ENCODE measurements around the gene SIGLEC12. TPM values are rescaled to one million over a fixed set of nuclear protein-coding genes. Genes with fewer than 3 reads are reported as not detected.
A peak's percentile ranks its signal among the peaks of the same experiment; 100 is the strongest.

Gene SIGLEC12
- total and polyA plus RNA-seq, 2 of the 13 experiments (the other 11 are each of a cell fraction or from before 2014, with no cell fraction given) = not detected

DNA sequence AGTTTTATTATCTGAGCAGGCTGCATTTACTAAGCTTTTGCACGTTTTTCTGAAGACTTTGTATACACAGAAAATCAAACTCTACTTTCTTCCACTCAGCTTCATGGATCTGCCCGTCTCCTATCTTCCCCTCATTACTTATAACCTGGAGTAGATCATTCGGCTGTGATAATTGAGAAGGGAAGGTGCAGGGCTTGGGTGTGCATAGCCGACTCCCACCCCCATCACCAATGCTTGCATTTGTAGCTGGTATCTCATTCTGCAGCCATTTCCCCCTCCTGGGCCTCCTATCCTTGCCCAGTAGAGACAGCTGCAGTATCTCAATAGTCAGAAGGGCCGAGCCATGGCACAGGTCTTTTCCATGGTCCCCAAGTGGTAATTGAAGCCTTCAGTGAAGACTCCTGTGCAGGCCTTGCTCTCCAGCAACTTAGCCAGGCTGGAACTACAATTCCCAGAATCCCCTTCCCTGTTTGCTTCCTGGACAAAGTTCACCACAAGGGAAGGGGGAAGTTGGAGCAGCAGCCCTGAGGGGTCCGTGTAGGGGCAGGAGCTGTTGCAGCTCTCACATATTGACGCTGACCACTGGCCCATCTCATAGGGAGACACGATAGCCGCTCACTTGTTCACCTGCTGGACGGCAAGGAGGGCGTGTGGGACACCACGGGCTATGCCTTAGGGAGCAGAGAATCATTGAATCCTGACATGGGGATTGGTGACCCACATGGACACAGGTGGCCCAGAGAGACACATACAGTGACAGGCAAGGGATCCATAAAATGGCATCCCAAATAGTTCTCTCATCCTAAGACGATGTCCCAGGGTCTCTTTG is 41.2 kb downstream of the SIGLEC12 start (continued):
- TF ChIP-seq, protein P1, sequence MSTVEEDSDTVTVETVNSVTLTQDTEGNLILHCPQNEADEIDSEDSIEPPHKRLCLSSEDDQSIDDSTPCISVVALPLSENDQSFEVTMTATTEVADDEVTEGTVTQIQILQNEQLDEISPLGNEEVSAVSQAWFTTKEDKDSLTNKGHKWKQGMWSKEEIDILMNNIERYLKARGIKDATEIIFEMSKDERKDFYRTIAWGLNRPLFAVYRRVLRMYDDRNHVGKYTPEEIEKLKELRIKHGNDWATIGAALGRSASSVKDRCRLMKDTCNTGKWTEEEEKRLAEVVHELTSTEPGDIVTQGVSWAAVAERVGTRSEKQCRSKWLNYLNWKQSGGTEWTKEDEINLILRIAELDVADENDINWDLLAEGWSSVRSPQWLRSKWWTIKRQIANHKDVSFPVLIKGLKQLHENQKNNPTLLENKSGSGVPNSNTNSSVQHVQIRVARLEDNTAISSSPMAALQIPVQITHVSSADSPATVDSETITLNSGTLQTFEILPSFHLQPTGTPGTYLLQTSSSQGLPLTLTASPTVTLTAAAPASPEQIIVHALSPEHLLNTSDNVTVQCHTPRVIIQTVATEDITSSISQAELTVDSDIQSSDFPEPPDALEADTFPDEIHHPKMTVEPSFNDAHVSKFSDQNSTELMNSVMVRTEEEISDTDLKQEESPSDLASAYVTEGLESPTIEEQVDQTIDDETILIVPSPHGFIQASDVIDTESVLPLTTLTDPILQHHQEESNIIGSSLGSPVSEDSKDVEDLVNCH (CRISPR knock-in tag; IDR thresholded peaks at IDR 0.05) = no peak
- TF ChIP-seq ZNF737 (CRISPR knock-in tag; IDR thresholded peaks at IDR 0.05; ENCODE audit: borderline replicate concordance) (no peak), ZNF468 (CRISPR knock-in tag; IDR thresholded peaks at IDR 0.05) (no peak), RCOR2 (CRISPR knock-in tag; IDR thresholded peaks at IDR 0.05) (no peak), ZNF337 (CRISPR knock-in tag; IDR thresholded peaks at IDR 0.05; ENCODE audit: borderline replicate concordance, low read depth) (no peak), ZNF430 (CRISPR knock-in tag; IDR thresholded peaks at IDR 0.05) (no peak), ZFX (CRISPR knock-in tag; IDR thresholded peaks at IDR 0.05; ENCODE audit: low read depth) (peak; percentile 22; the same call in 1 of the 2 replicates), HNF4A (CRISPR knock-in tag; IDR thresholded peaks at IDR 0.05) (peak; percentile 42; the same call in 1 of the 2 replicates), CBX1 (IDR thresholded peaks at IDR 0.05; ENCODE audit: low read depth) (peak; percentile 30), ZBTB21 (CRISPR knock-in tag; IDR thresholded peaks at IDR 0.05) (no peak), ZNF644 (CRISPR knock-in tag; IDR thresholded peaks at IDR 0.05; ENCODE audit: low read depth) (no peak), TGIF2 (CRISPR knock-in tag; IDR thresholded peaks at IDR 0.05) (no peak), ZNF678 (CRISPR knock-in tag; IDR thresholded peaks at IDR 0.05) (no peak), MYC (CRISPR knock-in tag; IDR thresholded peaks at IDR 0.05; ENCODE audit: borderline replicate concordance) (no peak), ELF3 (CRISPR knock-in tag; IDR thresholded peaks at IDR 0.05) (0 out of 2 replicates have a peak, but pooled peaks have one; percentile 39), SKI (IDR thresholded peaks at IDR 0.05; ENCODE audit: partially characterized antibody) (no peak), ZMYM3 (CRISPR knock-in tag; IDR thresholded peaks at IDR 0.05) (no peak)
- TF ChIP-seq, protein P2, sequence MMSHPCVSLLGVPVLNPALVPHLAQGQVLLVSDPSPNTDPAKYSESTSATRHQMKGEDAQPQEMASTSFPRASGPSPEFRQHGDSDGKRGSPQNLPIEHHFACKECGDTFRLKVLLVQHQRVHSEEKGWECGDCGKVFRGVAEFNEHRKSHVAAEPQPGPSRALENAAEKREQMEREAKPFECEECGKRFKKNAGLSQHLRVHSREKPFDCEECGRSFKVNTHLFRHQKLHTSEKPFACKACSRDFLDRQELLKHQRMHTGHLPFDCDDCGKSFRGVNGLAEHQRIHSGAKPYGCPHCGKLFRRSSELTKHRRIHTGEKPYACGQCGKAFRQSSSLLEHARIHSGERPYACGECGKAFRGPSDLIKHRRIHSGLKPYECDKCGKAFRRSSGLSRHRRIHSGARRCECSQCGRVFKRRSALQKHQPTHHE (CRISPR knock-in tag; IDR thresholded peaks at IDR 0.05; ENCODE audit: borderline replicate concordance) = no peak
- TF ChIP-seq, protein P3, sequence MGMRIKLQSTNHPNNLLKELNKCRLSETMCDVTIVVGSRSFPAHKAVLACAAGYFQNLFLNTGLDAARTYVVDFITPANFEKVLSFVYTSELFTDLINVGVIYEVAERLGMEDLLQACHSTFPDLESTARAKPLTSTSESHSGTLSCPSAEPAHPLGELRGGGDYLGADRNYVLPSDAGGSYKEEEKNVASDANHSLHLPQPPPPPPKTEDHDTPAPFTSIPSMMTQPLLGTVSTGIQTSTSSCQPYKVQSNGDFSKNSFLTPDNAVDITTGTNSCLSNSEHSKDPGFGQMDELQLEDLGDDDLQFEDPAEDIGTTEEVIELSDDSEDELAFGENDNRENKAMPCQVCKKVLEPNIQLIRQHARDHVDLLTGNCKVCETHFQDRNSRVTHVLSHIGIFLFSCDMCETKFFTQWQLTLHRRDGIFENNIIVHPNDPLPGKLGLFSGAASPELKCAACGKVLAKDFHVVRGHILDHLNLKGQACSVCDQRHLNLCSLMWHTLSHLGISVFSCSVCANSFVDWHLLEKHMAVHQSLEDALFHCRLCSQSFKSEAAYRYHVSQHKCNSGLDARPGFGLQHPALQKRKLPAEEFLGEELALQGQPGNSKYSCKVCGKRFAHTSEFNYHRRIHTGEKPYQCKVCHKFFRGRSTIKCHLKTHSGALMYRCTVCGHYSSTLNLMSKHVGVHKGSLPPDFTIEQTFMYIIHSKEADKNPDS (CRISPR knock-in tag; IDR thresholded peaks at IDR 0.05) = no peak

All from HepG2 (cell line).